Neural cell (in vitro differentiated cells): ENCODE results near the gene CBLB. TPM values are rescaled to one million over a fixed set of nuclear protein-coding genes. Genes with fewer than 3 reads are reported as not detected.

ENCODE experiments used
- H2AFZ ChIP-seq: fragments of 200-600, 300-800 bp; sonication (generic), shearing (Covaris generic); 2 replicates; pipeline ENCODE4 v1.6.0; 2014; ENCODE audit warnings: low read depth, mild to moderate bottlenecking, antibody characterized with exemption, low read length, moderate library complexity
- H3F3A ChIP-seq: fragments of 200-600 bp; shearing (Covaris generic); 2 replicates; pipeline ENCODE4 v1.6.1; 2016; ENCODE audit warnings: mild to moderate bottlenecking, moderate library complexity, mixed read lengths, antibody characterized with exemption, low read length; ENCODE audit not compliant: insufficient read depth, poor library complexity, severe bottlenecking
- H3K27ac ChIP-seq: fragments of 200-600, 300-800 bp; sonication (generic), shearing (Covaris generic); 2 replicates; pipeline ENCODE4 v1.5.1; 2014; ENCODE audit warnings: mild to moderate bottlenecking, low read length, moderate library complexity
- H3K27me3 ChIP-seq: fragments of 300-800, 200-600 bp; sonication (generic), shearing (Covaris generic); 2 replicates; pipeline ENCODE4 v1.6.0; 2014; ENCODE audit warnings: mild to moderate bottlenecking, low read depth, low read length, moderate library complexity; ENCODE audit not compliant: insufficient read depth
- H3K36me3 ChIP-seq: fragments of 300-800, 200-600 bp; sonication (generic), shearing (Covaris generic); 2 replicates; pipeline ENCODE4 v1.5.1; 2014; ENCODE audit warnings: mild to moderate bottlenecking, antibody characterized with exemption, low read length, moderate library complexity; ENCODE audit not compliant: insufficient read depth
- H3K4me2 ChIP-seq: fragments of 300-800, 200-600 bp; sonication (generic), shearing (Covaris generic); 2 replicates; pipeline ENCODE4 v1.6.0; 2014; ENCODE audit warnings: mild to moderate bottlenecking, low read length
- H3K4me3 ChIP-seq: fragments of 300-800, 200-600 bp; sonication (generic), shearing (Covaris generic); 2 replicates; pipeline ENCODE4 v1.5.1; 2014; ENCODE audit warnings: mild to moderate bottlenecking, low read length, moderate library complexity
- H3K79me2 ChIP-seq: fragments of 200-600 bp; shearing (Covaris generic); replicated peaks from 2 replicates; pipeline ENCODE4 v1.6.0; 2014; ENCODE audit warnings: mild to moderate bottlenecking, low read length, moderate library complexity; ENCODE audit not compliant: insufficient read depth
- H3K9ac ChIP-seq: fragments of 300-800, 200-600 bp; sonication (generic), shearing (Covaris generic); 2 replicates; pipeline ENCODE4 v1.6.1; 2016; ENCODE audit warnings: mild to moderate bottlenecking, low read length, mixed read lengths
- H3K9me2 ChIP-seq: fragments of 200-600 bp; shearing (Covaris generic); 2 replicates; pipeline ENCODE4 v1.6.1; 2016; ENCODE audit warnings: mild to moderate bottlenecking, low read length, mixed read lengths; ENCODE audit not compliant: insufficient read depth
- H3K9me3 ChIP-seq: fragments of 200-600, 300-800 bp; sonication (generic), shearing (Covaris generic); 2 replicates; pipeline ENCODE4 v1.6.1; 2016; ENCODE audit warnings: mild to moderate bottlenecking, mixed run types, low read length, moderate library complexity, mixed read lengths
- H4K20me1 ChIP-seq: fragments of 200-600 bp; shearing (Covaris generic); 2 replicates; pipeline ENCODE4 v1.6.1; 2016; ENCODE audit warnings: mild to moderate bottlenecking, mixed run types; ENCODE audit not compliant: insufficient read depth
- EP300 ChIP-seq: fragments of 450-650 bp; conservative IDR thresholded peaks from 2 replicates; pipeline ENCODE4 v1.6.1; 2014; ENCODE audit warnings: antibody characterized with exemption, mild to moderate bottlenecking, moderate library complexity; ENCODE audit not compliant: poor library complexity, severe bottlenecking
- EZH2 ChIP-seq: fragments of 200-600, 300-800 bp; shearing (Covaris generic), sonication (generic); IDR thresholded peaks from 2 replicates; pipeline ENCODE4 v1.6.1; 2014; ENCODE audit warnings: antibody characterized with exemption, low read length, borderline replicate concordance, mild to moderate bottlenecking; ENCODE audit not compliant: insufficient read depth, poor library complexity, severe bottlenecking
- MXI1 ChIP-seq: fragments of 450-650 bp; conservative IDR thresholded peaks from 2 replicates; pipeline ENCODE4 v1.6.1; 2014; ENCODE audit warnings: antibody characterized with exemption, mild to moderate bottlenecking; ENCODE audit not compliant: poor library complexity, severe bottlenecking
- POLR2AphosphoS5 ChIP-seq: IDR thresholded peaks from 2 replicates; pipeline ENCODE4 v1.6.1; 2012
- RAD21 ChIP-seq: fragments of 450-650 bp; conservative IDR thresholded peaks from 2 replicates; pipeline ENCODE4 v1.6.1; 2014; ENCODE audit warnings: antibody characterized with exemption, mild to moderate bottlenecking, moderate library complexity
- REST ChIP-seq: IDR thresholded peaks from 2 replicates; pipeline ENCODE4 v1.6.1; 2012; ENCODE audit warnings: borderline replicate concordance
- SMC3 ChIP-seq: fragments of 450-650 bp; conservative IDR thresholded peaks from 2 replicates; pipeline ENCODE4 v1.6.1; 2014; ENCODE audit warnings: antibody characterized with exemption, mild to moderate bottlenecking, moderate library complexity; ENCODE audit not compliant: poor library complexity
- polyA plus RNA-seq: library from polyadenylated mRNA; depleted of rRNA; stranded (reverse); fragments of >200 nt; gene quantifications from 2 replicates; pipeline ENCODE4 v1.2.3, GENCODE V29; 2014
- TF ChIP-seq, protein P1 (sequence below): fragments of 450-650 bp; IDR thresholded peaks from 2 replicates; pipeline ENCODE4 v1.5.1; 2014; ENCODE audit warnings: antibody characterized with exemption, mild to moderate bottlenecking, moderate library complexity; ENCODE audit not compliant: poor library complexity, severe bottlenecking

CBLB gene
- polyA plus RNA-seq, 1 donor from 2014 or later = 36.4 TPM

GRCh38 chr3:105676621-105677300 is 192.1 kb downstream of the CBLB start:
- H4K20me1 ChIP-seq = no peaks in the 10 kb centered on the region
- no peak overlapping the region for H3K9ac ChIP-seq
- no peak overlapping the region for H2AFZ ChIP-seq
- no peak overlapping the region for H3K4me2 ChIP-seq
- H3K9me3 ChIP-seq = no peaks in the 10 kb centered on the region
- no peaks in the 10 kb centered on the region for H3K79me2 ChIP-seq
- TF ChIP-seq POLR2AphosphoS5 (no peak), RAD21 (no peak)
- H3K36me3 ChIP-seq = peaks cover 22% of the 10 kb centered on the region
- H3F3A ChIP-seq = no peaks in the 10 kb centered on the region
- no peaks in the 10 kb centered on the region for H3K9me2 ChIP-seq
- no peaks in the 10 kb centered on the region for H3K27me3 ChIP-seq
- H3K27ac ChIP-seq = no peak overlapping the region
- H3K4me3 ChIP-seq = no peak overlapping the region

GRCh38 chr3:105674437-105675065 is 194.3 kb downstream of the CBLB start:
- Histone ChIP-seq H2AFZ (no peak overlapping the region), H3K4me3 (no peak overlapping the region), H3K9me2 (no peaks in the 10 kb centered on the region), H3K27me3 (no peaks in the 10 kb centered on the region), H4K20me1 (no peaks in the 10 kb centered on the region), H3F3A (no peaks in the 10 kb centered on the region), H3K4me2 (no peak overlapping the region), H3K79me2 (no peaks in the 10 kb centered on the region), H3K27ac (no peak overlapping the region), H3K9ac (no peak overlapping the region), H3K9me3 (no peaks in the 10 kb centered on the region), H3K36me3 (peaks cover 19% of the 10 kb centered on the region)
- TF ChIP-seq MXI1 = no peak
- no peak for TF ChIP-seq RAD21
- TF ChIP-seq REST = no peak
- TF ChIP-seq EP300 = no peak
- TF ChIP-seq SMC3 = no peak
- TF ChIP-seq, protein P1, sequence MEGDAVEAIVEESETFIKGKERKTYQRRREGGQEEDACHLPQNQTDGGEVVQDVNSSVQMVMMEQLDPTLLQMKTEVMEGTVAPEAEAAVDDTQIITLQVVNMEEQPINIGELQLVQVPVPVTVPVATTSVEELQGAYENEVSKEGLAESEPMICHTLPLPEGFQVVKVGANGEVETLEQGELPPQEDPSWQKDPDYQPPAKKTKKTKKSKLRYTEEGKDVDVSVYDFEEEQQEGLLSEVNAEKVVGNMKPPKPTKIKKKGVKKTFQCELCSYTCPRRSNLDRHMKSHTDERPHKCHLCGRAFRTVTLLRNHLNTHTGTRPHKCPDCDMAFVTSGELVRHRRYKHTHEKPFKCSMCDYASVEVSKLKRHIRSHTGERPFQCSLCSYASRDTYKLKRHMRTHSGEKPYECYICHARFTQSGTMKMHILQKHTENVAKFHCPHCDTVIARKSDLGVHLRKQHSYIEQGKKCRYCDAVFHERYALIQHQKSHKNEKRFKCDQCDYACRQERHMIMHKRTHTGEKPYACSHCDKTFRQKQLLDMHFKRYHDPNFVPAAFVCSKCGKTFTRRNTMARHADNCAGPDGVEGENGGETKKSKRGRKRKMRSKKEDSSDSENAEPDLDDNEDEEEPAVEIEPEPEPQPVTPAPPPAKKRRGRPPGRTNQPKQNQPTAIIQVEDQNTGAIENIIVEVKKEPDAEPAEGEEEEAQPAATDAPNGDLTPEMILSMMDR = no peak
- TF ChIP-seq POLR2AphosphoS5 = no peak
- TF ChIP-seq EZH2 = no peak
